Testis (tissue), 3 donors: ENCODE data around the gene TEX22. TPM values are rescaled to one million over a fixed set of nuclear protein-coding genes. Genes with fewer than 3 reads are reported as not detected.

ENCODE experiments used
- DNase-seq: peaks from one replicate; pipeline ENCODE4 v3.0.0-alpha.2; 2019
- H3K27ac ChIP-seq, 2 donors: fragments of 200-600 bp; sonication (generic); one replicate each; pipeline ENCODE4 v1.5.1; 2019
- H3K27me3 ChIP-seq: fragments of 200-600 bp; sonication (generic); one replicate; pipeline ENCODE4 v1.5.1; 2019
- H3K36me3 ChIP-seq: fragments of 200-600 bp; sonication (generic); one replicate; pipeline ENCODE4 v1.5.1; 2017; ENCODE audit warnings: low read depth; ENCODE audit errors: missing control alignments
- H3K4me1 ChIP-seq: fragments of 200-600 bp; sonication (generic); one replicate; pipeline ENCODE4 v1.5.1; 2019
- H3K4me3 ChIP-seq, 2 donors: fragments of 200-600 bp; sonication (generic); one replicate each; pipeline ENCODE4 v1.5.1; 2017 to 2019
- H3K9me3 ChIP-seq: fragments of 200-600 bp; sonication (generic); one replicate; pipeline ENCODE4 v1.5.1; 2017
- CTCF ChIP-seq, 3 experiments: fragments of 450-650 bp in 2 of 3; fragments of 200-600 bp in 1 of 3; sonication (generic) in 1 of 3; IDR thresholded peaks; one replicate each; pipeline ENCODE4 v1.5.1; 2016 to 2019; ENCODE audit warnings: antibody characterized with exemption in 3 of 3, mild to moderate bottlenecking in 2 of 3, moderate library complexity in 1 of 3
- POLR2A ChIP-seq: fragments of 450-650 bp; IDR thresholded peaks from one replicate; pipeline ENCODE4 v1.6.1; 2017; ENCODE audit warnings: antibody characterized with exemption, mild to moderate bottlenecking, moderate library complexity
- WGBS, 2 donors: methylation state at CpG; one replicate each; pipeline ENCODE4 v1.1.5; 2018; 5-methylcytosine and 5-hydroxymethylcytosine counted together
- intact Hi-C: fragments of 100-400 bp; cut with DNase I; formaldehyde crosslinking; loops from one replicate; pipeline ENCODE4 v1.15.1; 2023; ENCODE audit warnings: low total_unique reads
- polyA plus RNA-seq: library from polyadenylated mRNA; stranded (reverse); fragments of 350-450 nt; fragmentation: Illumina TruSeq; extraction: RNeasy Lipid Tissue Mini Kit (QIAGEN cat#74804); gene quantifications from one replicate; pipeline ENCODE4 v1.2.3, GENCODE V29; 2014; ENCODE audit warnings: low read depth, low replicate concordance; ENCODE audit not compliant: insufficient read depth
- total RNA-seq, 2 donors: library from RNA; depleted of rRNA; stranded (reverse); fragments of >200 nt; gene quantifications; one replicate each; pipeline ENCODE4 v1.2.3, GENCODE V29; 2016

The TEX22 gene
- total and polyA plus RNA-seq, 3 donors from 2014 or later: 5.2 to 21.5 (median 6.6) TPM

- 82 to 91% methylated on average over 13 to 16 of the region's 23 CpGs for WGBS, 2 donors
- H3K4me3 ChIP-seq: no peak overlapping the region
- H3K4me1 ChIP-seq: no peaks in the 10 kb centered on the region
- intact Hi-C loops: no loop called here
- H3K36me3 ChIP-seq: no peaks in the 10 kb centered on the region
- H3K27ac ChIP-seq: no peak overlapping the region
- H3K27me3 ChIP-seq: no peaks in the 10 kb centered on the region
- H3K9me3 ChIP-seq: no peaks in the 10 kb centered on the region
- no peak for DNase-seq
- TF ChIP-seq POLR2A (no peak), CTCF (IDR thresholded peaks at IDR 0.05) (no peak)
Observed at GRCh38 chr14:105391541-105391940, 6.8 kb upstream of the TEX22 start.

- DNase-seq: no peak
- TF ChIP-seq CTCF (IDR thresholded peaks at IDR 0.05): no peak
- TF ChIP-seq POLR2A: no peak
- 92 to 93% methylated on average over 26 to 32 of the region's 40 CpGs for WGBS, 2 donors
Observed at GRCh38 chr14:105392131-105393090, 5.9 kb upstream of the TEX22 start.

GRCh38 chr14:105393151-105393550 lies 5.2 kb upstream of the TEX22 start:
- Histone ChIP-seq H3K27me3 (no peaks in the 10 kb centered on the region), H3K36me3 (no peaks in the 10 kb centered on the region), H3K4me1 (peaks cover 4% of the 10 kb centered on the region), H3K4me3 (no peak overlapping the region), H3K9me3 (no peaks in the 10 kb centered on the region), H3K27ac (no peak overlapping the region)
- no peak for TF ChIP-seq POLR2A
- no peak for TF ChIP-seq CTCF (IDR thresholded peaks at IDR 0.05)
- intact Hi-C loops: no loop called here
- no peak for DNase-seq
- WGBS, 2 donors: 88 to 92% methylated on average over 10 to 14 of the region's 14 CpGs

More at GRCh38 chr14:105392131-105393090, 5.9 kb upstream of the TEX22 start:
- H3K9me3 ChIP-seq: no peaks in the 10 kb centered on the region
- intact Hi-C loops: no loop called here
- no peaks in the 10 kb centered on the region for H3K4me1 ChIP-seq
- no peak overlapping the region for H3K27ac ChIP-seq
- H3K4me3 ChIP-seq: no peak overlapping the region
- no peaks in the 10 kb centered on the region for H3K27me3 ChIP-seq
- H3K36me3 ChIP-seq: no peaks in the 10 kb centered on the region

GRCh38 chr14:105394714-105395537 lies 3.4 kb upstream of the TEX22 start:
- intact Hi-C loops: no loop called here
- H3K4me3 ChIP-seq: no peak overlapping the region
- TF ChIP-seq CTCF (IDR thresholded peaks at IDR 0.05) (no peak), POLR2A (no peak)
- no peak overlapping the region for H3K27ac ChIP-seq
- H3K36me3 ChIP-seq: no peaks in the 10 kb centered on the region
- H3K9me3 ChIP-seq: no peaks in the 10 kb centered on the region
- peaks cover 13% of the 10 kb centered on the region for H3K4me1 ChIP-seq
- DNase-seq: no peak
- no peaks in the 10 kb centered on the region for H3K27me3 ChIP-seq
- WGBS, 2 donors: 83 to 86% methylated on average over 22 to 25 of the region's 25 CpGs
